Stimulated activated CD8-positive, alpha-beta memory T cell treated with anti-CD3 and anti-CD28 coated beads, Interleukin-15, amount 100 ng/mL, for 24 hours (primary cell): ENCODE results near the gene ACVR2A.

Experiments
- DNase-seq: peaks from one replicate; pipeline ENCODE4 v3.0.0-alpha.2; 2020; ENCODE audit warnings: low read depth

Gene ACVR2A

GRCh38 chr2:147855316-147855715, 10.5 kb downstream of the ACVR2A start:
- no peak for DNase-seq

- DNase-seq: no peak
Measured at GRCh38 chr2:147855977-147856376, 11.1 kb downstream of the ACVR2A start.

DNA sequence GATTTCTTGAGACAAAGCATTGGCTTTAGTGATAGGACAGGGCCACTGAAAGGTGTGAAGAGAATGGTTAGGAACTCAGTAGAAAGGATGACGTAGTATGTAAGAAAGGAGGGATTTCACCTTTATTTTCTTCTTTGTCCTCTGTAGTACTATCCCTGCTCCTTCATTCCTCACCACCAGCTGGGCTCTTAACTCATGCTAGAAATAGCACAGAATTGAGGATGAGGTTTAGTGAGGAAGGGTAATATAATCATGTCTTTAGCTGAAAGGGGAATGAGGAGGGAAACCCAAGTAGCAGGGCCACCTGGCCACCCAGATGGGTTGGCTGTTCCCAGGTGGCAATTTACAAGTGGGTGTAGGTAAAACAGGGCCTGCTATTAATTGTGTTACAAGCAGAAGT, 15.2 kb downstream of the ACVR2A start:
- DNase-seq: no peak

DNA sequence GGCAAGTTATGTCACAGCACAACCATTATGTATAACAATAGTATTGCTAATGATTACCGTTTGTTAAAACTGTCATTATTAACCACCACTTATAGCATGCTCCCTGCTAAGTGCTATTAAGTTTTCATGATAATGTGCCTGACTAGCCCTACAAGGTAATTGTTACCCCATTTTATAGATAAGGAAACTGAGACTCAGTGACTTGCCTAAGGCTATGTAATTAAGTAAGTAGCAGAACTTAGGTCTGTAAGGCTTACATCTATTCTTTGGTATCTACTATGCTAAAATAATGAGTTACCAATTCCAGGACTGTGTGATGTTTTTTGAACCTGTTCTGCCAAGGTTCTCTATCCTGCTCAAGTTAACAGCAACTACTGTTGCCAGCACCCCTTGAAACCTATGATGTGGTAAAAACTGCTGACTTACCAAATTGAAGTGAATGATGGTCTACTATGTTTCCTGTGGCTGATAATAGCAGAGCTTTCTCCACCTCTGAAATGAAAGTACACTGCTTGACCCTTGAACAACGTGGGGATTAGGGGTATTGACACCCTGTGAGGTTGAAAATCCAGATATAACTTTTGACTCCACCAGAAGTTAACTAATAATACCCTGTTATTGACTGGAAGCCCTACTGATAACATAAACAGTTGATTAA, 18.2 kb downstream of the ACVR2A start:
- no peak for DNase-seq

DNA sequence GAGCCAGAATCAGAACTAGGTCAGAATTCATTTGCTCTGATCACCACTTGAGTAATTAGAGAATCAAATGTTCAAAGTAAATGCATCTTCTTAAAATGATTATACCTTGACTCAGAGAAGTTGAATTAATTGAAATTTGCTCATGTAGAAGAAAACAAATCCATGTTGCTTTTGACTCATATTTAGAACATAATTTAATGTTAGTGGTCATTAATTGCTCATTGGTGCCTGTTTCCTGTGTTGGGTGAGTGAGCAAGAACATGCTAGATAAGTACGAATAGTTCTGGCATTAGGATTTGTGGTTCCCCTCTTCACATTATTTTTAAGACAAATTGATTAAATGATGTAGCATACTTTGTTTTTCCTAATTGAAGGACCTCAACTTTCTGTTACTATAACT, 19.0 kb downstream of the ACVR2A start:
- no peak for DNase-seq

DNA sequence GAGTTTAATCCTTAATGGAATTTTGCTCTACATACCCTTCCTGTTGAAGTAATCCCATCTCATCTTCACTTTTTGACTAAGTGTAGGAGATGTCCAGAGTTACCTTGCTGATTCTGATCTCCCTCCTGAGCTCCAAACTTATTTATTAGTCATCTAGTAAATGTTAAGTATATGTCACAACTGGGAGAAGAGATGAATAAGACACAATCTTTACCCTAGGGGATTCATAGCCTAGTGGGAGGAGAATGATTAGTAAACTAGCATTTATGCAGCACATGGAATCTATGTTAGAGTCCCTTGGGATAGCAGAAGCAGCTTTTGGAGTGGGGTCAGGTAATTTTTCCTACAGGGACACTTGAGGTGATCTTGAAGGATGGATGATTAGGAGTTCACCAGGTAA, 20.7 kb downstream of the ACVR2A start:
- no peak for DNase-seq

DNA sequence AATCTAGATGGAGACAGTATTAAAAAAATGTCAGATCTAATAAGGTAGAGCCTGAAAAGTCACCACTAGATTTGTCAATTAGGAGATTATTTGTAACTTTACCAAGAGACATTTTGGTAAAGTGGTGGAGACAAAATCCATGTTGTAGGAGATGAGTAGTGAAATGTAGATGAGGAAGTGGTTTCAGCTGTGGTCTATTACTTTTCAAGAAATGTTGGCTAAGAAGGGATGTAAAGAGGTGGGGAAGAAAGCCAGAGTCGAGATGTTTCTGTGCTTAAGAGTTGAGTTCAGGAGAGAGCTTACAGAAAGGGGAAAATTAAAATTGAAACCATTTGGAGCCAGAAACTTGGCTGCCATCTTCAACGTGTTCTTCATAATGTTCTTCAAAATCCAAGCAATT, 22.2 kb downstream of the ACVR2A start:
- DNase-seq: no peak

DNA sequence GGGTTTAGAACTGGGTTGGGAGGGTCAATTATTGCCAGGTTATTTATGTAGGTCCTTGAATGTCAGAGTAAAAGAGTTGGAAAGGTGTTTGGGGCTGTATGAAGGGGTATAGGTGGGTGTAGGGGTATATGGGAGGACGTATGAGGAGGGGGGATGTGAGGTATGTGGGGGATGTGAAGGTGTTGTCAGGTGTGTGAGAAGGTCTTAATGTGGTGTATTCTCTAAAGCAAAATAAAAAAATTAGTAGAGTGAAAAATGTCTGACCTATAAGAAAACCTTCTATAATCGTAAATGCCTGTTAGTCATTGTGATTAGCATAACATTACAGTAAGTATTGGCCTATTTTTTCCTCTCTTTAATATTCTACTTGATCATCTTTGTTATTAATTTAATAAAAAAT, 25.1 kb downstream of the ACVR2A start:
- DNase-seq: no peak

DNA sequence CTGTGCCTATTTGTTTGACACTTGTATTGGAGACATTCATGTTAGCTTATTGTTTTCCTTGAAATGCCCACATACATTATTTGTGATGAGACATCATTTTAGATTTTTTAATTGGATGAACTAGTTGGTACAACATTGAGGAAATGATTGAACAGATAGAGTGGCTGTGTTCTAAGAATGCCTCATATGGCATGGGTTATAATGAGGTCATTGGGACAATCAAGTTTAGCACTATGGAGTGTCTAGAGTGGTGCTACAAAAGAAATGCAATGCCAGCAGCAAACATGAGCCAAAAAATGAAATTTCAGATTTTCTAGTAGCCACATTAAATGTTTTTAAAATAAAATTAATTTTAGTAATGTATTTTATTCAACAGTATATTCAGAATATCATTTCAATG, 28.1 kb downstream of the ACVR2A start:
- DNase-seq: no peak

- DNase-seq: no peak
Measured at GRCh38 chr2:147873859-147874483, 29.1 kb downstream of the ACVR2A start.

DNA sequence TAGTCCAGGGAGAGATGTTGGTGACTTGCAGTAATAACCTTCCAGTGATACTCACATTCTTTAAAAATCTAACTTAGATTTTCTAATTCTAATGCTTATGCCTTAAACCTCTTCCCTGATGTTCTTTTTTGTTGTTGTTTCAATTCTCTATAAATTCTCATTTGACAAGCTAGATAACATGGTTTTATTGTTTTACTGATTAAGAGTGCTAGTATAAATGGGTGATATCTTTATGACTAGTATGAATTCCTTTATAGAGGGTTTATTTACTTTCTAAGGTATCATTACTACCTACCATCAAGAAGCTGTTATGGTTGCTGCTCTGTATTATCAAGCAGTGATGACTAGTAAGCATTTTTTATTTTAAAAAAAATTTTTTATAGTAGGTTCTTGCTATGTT, 35.0 kb downstream of the ACVR2A start:
- DNase-seq: no peak

GRCh38 chr2:147882631-147883030, 37.8 kb downstream of the ACVR2A start:
- DNase-seq: no peak

- DNase-seq: no peak
Measured at GRCh38 chr2:147884830-147885229, 40.0 kb downstream of the ACVR2A start.

DNA sequence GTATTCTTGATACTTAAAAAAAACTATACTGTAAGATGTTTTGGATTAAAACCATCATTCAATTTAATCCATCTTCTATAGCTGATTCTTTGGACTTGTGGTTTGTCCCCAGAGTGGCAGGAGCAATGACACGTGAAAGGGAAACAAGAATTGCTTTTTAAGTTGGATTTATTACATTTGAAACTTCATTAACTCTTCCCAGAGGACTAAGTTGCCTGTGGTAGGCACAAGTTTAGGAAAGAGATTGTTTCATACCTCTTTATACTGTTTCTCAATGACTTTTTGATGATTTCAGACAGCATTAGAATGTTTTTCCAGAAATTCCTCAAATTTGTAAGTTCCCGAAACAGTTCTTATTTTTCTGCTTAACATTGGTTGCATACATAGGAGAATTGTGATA, 41.3 kb downstream of the ACVR2A start:
- no peak for DNase-seq

- DNase-seq: no peak
Measured at GRCh38 chr2:147888680-147889079, 43.9 kb downstream of the ACVR2A start.

GRCh38 chr2:147904051-147904450, 59.2 kb downstream of the ACVR2A start:
- no peak for DNase-seq

GRCh38 chr2:147909178-147909577, 64.3 kb downstream of the ACVR2A start:
- no peak for DNase-seq

- no peak for DNase-seq
Measured at GRCh38 chr2:147910990-147911473, 66.2 kb downstream of the ACVR2A start.

GRCh38 chr2:147913701-147914480, 69.1 kb downstream of the ACVR2A start:
- no peak for DNase-seq

DNA sequence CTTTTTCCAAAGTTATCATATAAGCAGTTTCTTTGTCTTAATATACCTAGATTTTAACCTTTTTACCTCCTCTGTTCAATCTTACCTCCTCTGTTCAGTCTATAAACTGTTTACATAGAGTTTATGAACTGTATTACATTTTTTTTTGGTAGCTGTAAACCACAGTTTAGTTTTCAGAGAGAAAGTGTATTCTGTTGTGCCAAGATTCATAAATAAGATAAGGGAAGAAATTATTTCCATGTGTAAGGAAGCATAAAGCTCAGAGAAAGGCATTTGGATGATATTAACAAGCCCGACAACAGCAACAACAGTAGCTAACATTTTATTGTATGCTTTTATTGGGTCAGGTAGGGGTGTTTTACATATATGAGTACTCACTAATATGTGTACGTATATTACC, 71.2 kb downstream of the ACVR2A start:
- DNase-seq: no peak

DNA sequence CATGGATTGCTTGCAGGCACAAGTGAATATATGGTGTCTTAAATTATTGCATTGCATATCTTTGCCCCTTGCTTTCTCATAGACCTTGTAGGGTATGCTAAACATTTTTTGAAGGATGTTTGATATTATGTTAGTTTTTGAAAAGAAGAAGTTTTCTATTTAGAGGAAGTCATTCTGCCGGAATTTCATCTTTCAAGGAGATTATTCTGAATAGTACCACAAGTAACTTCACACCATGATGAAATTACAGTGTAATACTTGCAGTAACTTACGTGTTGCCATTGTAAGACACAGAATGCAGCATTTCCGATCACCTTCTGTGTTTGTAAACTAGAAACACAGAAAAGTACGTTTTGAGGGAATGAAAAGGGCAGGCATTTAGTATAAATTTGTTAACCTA, 71.9 kb downstream of the ACVR2A start:
- no peak for DNase-seq

DNA sequence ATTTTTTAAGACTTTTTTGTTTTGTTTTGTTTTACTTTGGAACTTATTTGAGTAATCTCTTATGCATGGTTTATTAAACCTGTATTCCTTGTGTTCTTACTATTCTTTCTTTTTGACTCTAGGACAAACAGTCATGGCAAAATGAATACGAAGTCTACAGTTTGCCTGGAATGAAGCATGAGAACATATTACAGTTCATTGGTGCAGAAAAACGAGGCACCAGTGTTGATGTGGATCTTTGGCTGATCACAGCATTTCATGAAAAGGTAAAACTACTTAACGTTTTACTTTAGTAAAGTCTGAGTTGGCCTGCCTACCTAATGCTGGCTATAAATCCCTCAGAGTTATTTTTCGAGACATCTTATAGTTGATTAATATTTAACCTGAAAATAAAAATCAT, 72.3 kb downstream of the ACVR2A start:
- DNase-seq: no peak

GRCh38 chr2:147923846-147924245, 79.0 kb downstream of the ACVR2A start:
- no peak for DNase-seq
